BE2C (cell line): ENCODE measurements around the gene PDCD4.
"Not testable (repeated sequence)": the region's sequence is repeated elsewhere in the genome, so short reads cannot be mapped to it uniquely, and the experiment has no call there.

Experiments used
- DNase-seq: peaks from one replicate; pipeline ENCODE4 v3.0.0-alpha.2; 2020
- H3K27me3 ChIP-seq: fragments of 250-450 bp; sonication (Bioruptor Pico); 2 replicates; pipeline ENCODE4 v1.5.1; 2020; ENCODE audit warnings: mild to moderate bottlenecking
- H3K36me3 ChIP-seq: fragments of 250-450 bp; sonication (Bioruptor Pico); 2 replicates; pipeline ENCODE4 v1.5.1; 2020; ENCODE audit warnings: mild to moderate bottlenecking
- H3K4me1 ChIP-seq: fragments of 250-450 bp; sonication (Bioruptor Pico); 2 replicates; pipeline ENCODE4 v1.5.1; 2020
- H3K4me3 ChIP-seq: 2 replicates; pipeline ENCODE4 v1.5.1; 2011; ENCODE audit warnings: low read depth, low read length
- H3K9me3 ChIP-seq: fragments of 250-450 bp; sonication (Bioruptor Pico); 2 replicates; pipeline ENCODE4 v1.5.1; 2020
- CTCF ChIP-seq: IDR thresholded peaks from 2 replicates; pipeline ENCODE4 v1.5.1; 2012; ENCODE audit warnings: mild to moderate bottlenecking, low read depth, low read length

PDCD4 gene

GRCh38 chr10:110915035-110915434, 43.3 kb downstream of the PDCD4 start:
- no peaks in the 10 kb centered on the region for H3K27me3 ChIP-seq
- no peak for DNase-seq
- H3K4me3 ChIP-seq: no peak overlapping the region
- no peaks in the 10 kb centered on the region for H3K9me3 ChIP-seq
- H3K4me1 ChIP-seq: no peaks in the 10 kb centered on the region
- no peak for TF ChIP-seq CTCF
- no peaks in the 10 kb centered on the region for H3K36me3 ChIP-seq

DNA sequence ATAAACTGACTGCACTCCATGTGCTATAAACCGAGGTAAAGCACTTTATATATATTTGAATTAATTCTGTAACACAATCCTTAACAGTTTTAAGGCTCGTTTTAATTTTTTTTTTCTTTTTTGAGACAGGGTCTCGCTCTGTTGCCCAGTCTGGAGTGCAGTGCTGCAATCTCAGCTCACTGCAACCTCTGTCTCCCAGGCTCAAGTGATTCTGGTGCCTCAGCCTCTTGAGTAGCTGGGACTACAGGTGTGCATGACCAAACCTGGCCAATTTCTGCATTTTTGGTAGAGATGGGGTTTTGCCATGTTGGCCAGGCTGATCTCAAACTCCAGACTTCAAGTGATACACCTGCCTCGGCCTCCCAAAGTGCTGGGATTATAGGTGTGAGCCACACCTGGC, 43.9 kb downstream of the PDCD4 start:
- H3K4me3 ChIP-seq, H3K4me1 ChIP-seq, H3K9me3 ChIP-seq: not testable (repeated sequence)

GRCh38 chr10:110916554-110917346, 45.0 kb downstream of the PDCD4 start:
- no peak for TF ChIP-seq CTCF
- DNase-seq: no peak
- Histone ChIP-seq H3K4me1 (no peaks in the 10 kb centered on the region), H3K27me3 (no peaks in the 10 kb centered on the region), H3K36me3 (no peaks in the 10 kb centered on the region), H3K4me3 (no peak overlapping the region), H3K9me3 (no peaks in the 10 kb centered on the region)

More for the DNA sequence above, 43.9 kb downstream of the PDCD4 start:
- not testable (repeated sequence) for DNase-seq, H3K36me3 ChIP-seq, H3K27me3 ChIP-seq

GRCh38 chr10:110918269-110918642, 46.5 kb downstream of the PDCD4 start:
- Histone ChIP-seq H3K36me3 (no peaks in the 10 kb centered on the region), H3K9me3 (no peaks in the 10 kb centered on the region), H3K4me1 (no peaks in the 10 kb centered on the region), H3K4me3 (peak overlapping the region; percentile 96), H3K27me3 (no peaks in the 10 kb centered on the region)
- no peak for TF ChIP-seq CTCF
- peak; percentile 96 for DNase-seq

DNA sequence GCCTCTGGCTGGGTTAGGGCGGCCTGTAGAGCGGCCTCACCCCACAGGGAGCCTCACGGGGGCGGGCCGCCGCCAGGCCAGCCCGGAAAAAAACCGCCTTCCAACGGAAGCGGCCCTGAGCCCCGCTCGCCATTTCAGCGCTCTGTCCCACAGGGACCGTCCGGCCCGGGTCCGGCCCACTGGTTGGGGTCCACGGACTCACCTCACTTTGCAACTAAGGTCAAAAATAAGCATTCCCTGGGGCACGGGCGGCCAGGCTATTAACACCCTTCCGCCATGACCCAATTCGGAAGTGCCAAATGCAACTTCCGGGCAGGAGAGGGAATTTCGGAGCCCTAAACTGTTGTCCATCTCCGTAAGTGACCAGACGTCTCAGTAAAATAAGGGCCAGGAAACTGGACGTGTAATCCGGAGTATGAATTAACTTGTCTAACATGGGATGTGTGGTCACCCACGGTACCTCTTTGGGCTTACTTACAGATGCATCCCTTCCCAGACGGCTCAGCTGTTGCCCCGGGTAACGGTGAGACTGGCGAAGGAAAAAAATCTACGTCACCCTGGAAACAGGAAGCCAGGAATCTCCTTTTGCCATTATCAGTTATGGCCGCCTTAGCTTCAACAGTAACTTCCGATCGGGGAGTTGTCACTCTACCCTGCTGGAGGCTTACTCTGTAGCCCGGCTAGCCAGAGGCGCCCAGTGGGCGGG, 47.1 kb downstream of the PDCD4 start, which contains the start of gene BBIP1:
Gene BBIP1, minus strand, starts transcription at position 538 of the 706 bp plus-strand sequence. CDS start 1,023 bp downstream, outside the sequence.
- TF ChIP-seq CTCF: no peak
- Histone ChIP-seq H3K4me1 (no peaks in the 10 kb centered on the region), H3K4me3 (peak within 1 kb of the TSS; percentile 96), H3K27me3 (no peaks in the 10 kb centered on the region), H3K9me3 (no peaks in the 10 kb centered on the region), H3K36me3 (no peaks in the 10 kb centered on the region)
- DNase-seq: no peak

DNA sequence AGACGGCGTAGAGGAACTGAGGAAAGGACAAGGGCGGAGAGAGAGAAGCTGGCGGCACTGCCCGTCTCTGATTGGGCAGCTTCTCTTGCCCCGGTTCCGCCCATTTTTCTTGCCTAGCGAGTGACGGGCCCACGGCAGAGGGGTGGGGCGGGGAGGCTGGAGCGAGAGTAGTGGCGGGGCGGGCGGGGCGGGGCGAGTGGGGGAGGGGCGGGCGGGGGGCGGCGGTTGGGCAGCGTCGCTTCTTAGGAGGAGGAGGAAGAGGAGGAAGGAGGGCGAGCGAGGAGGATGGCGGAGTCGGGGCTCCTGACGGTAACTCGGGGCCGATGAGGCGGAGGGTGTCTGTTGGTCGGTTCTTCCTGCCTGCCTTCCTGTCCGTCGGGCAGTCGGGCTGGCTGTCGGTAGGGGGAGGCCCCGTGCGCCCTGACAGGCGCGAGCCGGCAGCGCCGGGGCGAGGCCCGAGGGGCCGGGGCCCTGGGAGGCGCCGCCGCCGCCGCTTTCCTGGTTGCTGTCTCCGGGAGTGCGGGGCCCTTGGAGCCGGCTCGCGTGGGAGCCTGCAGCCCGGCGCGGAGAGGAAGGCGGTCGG, 47.7 kb downstream of the PDCD4 start, which contains the start of gene SHOC2:
Gene SHOC2, plus strand, starts transcription at position 256 of the 583 bp plus-strand sequence. CDS start 44,755 bp downstream, outside the sequence.
- Histone ChIP-seq H3K4me1 (no peaks in the 10 kb centered on the region), H3K9me3 (no peaks in the 10 kb centered on the region), H3K36me3 (no peaks in the 10 kb centered on the region), H3K27me3 (no peaks in the 10 kb centered on the region), H3K4me3 (peak within 1 kb of the TSS; percentile 96)
- DNase-seq: peak; percentile 99
- peak; percentile 23; the same call in 1 of the 2 replicates for TF ChIP-seq CTCF
